Measurements from ENCODE around the gene KCTD2.
A peak's percentile ranks its signal among the peaks of the same experiment; 100 is the strongest.

KCTD2 gene

DNA sequence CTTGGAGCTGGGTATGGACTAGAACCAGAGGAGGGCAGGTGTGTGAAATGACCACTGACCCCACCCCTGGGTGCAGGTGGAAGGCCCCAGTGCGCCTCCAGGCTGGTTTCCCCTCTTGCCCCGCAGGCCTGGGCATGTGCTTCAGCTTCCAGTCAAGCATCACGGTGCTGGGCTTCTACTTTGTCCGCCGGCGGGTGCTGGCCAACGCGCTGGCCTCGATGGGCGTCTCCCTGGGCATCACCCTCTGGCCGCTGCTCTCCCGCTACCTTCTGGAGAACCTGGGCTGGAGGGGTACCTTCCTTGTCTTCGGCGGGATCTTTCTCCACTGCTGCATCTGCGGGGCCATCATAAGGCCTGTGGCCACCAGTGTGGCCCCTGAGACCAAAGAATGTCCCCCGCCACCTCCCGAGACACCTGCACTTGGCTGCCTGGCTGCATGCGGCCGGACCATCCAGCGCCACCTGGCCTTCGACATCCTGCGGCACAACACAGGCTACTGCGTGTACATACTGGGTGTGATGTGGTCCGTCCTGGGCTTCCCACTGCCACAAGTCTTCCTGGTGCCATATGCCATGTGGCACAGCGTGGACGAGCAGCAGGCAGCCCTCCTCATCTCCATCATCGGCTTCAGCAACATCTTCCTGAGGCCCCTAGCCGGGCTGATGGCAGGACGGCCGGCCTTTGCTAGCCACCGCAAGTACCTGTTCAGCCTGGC, 53.0 kb downstream of the KCTD2 start:
- TF ChIP-seq, protein P1, sequence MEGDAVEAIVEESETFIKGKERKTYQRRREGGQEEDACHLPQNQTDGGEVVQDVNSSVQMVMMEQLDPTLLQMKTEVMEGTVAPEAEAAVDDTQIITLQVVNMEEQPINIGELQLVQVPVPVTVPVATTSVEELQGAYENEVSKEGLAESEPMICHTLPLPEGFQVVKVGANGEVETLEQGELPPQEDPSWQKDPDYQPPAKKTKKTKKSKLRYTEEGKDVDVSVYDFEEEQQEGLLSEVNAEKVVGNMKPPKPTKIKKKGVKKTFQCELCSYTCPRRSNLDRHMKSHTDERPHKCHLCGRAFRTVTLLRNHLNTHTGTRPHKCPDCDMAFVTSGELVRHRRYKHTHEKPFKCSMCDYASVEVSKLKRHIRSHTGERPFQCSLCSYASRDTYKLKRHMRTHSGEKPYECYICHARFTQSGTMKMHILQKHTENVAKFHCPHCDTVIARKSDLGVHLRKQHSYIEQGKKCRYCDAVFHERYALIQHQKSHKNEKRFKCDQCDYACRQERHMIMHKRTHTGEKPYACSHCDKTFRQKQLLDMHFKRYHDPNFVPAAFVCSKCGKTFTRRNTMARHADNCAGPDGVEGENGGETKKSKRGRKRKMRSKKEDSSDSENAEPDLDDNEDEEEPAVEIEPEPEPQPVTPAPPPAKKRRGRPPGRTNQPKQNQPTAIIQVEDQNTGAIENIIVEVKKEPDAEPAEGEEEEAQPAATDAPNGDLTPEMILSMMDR (IDR thresholded peaks at IDR 0.05; ENCODE audit: control insufficient read depth, insufficient read depth, low read depth, low read length, missing control alignments), result no peak
- no peak overlapping the region for H3K4me3 ChIP-seq (ENCODE audit: control insufficient read depth, low read depth, low read length)
- no peak for DNase-seq (ENCODE audit: low read depth)

DNA sequence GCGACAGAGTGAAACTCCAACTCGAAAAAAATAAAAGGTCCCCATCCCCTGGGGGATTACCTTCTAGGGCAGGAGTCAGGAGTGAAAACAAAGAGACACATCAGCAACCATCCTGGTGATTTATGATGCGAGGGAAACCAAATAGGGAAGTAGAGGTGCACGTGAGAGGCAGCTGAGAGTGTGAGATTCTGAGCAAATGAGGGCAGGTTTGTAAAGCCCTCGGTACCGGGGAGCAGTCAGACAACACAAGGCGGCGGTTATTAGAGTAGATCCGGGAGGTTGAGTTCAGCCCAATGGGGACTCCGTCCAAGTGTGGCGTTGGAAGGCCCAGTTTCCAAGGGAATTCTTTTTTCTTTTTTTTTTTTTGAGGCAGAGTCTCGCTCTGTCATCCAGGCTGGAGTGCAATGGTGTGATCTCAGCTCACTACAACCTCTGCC, 55.4 kb downstream of the KCTD2 start:
- TF ChIP-seq, protein P1 (IDR thresholded peaks at IDR 0.05; ENCODE audit: control insufficient read depth, insufficient read depth, low read depth, low read length, missing control alignments), result no peak
- no peak for DNase-seq (ENCODE audit: low read depth)
- H3K4me3 ChIP-seq (ENCODE audit: control insufficient read depth, low read depth, low read length), result no peak overlapping the region

DNA sequence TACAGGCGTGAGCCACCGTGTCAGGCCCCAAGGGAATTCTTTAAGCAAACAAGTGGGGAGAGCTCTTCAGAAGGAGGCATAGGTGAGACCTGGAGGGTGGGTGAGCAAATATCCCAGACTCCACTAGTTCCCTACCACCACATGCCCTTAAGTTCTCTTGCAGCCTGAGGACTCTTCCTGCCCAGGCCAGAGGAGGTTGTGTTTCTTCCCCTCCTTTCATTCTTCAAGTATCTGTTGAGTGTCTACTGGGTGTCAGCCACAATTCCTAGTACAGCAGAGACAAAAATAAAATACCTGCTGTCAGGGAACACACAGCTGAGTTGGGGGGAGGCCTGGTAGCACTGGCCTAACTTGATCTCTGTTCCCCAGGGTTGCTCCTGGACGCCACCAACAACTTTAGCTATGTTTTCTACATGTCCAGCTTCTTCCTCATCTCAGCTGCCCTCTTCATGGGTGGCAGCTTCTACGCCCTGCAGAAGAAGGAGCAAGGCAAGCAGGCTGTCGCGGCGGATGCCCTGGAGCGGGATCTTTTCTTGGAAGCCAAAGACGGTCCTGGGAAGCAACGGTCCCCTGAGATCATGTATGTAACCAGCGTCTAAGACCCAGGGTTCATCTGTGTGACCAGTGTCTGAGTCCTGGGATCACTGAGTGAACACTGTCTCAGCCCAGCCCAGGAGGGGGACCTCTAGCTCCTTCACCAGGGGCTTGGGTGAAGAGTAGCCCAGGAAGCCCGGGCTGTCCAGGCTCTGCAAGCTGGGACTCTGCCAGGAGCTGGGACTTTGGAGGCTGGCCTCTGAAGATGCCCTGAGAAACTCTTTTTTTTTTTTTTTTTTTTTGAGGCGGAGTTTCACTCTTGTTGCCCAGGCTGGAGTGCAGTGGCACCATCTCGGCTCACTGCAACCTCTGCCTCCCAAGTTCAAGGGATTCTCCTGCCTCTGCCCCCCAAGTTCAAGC, 56.9 kb downstream of the KCTD2 start:
- TF ChIP-seq, protein P1 (IDR thresholded peaks at IDR 0.05; ENCODE audit: control insufficient read depth, insufficient read depth, low read depth, low read length, missing control alignments), result no peak
- no peak for DNase-seq (ENCODE audit: low read depth)
- no peak overlapping the region for H3K4me3 ChIP-seq (ENCODE audit: control insufficient read depth, low read depth, low read length)

DNA sequence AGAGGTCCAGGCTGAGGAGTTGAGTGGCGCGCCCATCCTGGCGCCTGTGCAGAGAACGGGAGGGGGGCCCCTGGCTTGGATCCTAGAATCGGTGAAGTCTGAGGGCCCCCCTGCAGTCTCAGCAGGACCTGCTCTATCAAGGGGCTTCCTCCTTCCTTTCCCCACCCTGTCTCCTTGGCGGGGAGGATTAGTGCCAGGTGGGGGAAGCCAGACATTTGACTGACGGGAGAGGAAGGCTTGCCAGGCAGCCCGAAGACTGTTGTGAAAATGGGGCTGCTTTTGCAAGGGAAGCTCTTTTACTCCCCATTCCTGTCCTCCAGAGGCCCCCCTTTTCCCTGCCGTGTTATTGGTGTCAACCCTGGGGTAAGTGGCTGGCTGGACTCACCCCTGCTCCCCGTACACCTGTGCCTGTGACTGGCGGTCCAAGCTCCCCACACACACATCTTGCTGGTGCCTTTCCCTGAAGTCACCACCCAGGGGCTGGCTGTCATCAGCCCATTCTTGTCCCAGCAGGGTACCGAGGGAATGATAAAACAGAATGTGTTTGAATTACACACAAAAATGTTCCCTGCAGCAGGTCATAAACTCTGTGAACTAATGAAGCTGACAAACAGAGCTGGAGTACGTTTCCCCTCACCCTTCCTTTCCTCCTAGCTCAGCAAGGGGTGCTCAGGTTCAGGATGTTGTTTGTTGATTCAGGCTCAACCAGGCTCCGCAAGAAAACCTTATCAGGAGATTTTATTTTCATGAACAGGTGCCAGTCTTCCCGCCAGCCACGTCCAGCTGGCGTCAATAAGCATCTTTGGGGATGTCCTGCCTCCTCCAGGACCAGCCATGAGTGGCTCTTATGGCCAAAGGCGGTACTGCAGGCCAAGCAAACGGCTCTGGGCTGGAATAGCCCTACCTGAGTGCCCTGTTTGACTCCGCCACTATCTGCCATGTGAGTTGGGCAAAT, 58.4 kb downstream of the KCTD2 start:
- H3K4me3 ChIP-seq (ENCODE audit: control insufficient read depth, low read depth, low read length), result no peak overlapping the region
- TF ChIP-seq, protein P1 (IDR thresholded peaks at IDR 0.05; ENCODE audit: control insufficient read depth, insufficient read depth, low read depth, low read length, missing control alignments), result peak; percentile 67

DNA sequence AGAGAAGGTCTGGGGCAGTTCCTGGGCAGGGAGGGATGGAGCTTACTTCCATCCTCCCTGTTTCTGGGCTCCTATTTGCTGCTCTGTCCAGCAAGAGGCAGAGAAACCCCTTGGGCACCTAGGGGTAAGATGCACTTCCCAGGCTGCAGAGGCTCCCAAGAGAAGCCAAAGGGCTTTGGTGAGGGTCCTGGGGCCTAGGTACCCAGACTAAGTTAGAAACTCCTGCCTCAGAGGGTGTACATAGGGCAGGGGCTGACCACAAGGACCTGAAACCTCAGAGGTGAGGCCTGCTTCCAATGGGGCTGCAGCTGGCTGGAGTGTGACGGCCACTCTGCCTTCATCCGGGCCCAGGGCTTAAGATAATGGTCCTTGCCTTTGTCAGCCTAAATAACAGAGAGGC, 61.2 kb downstream of the KCTD2 start:
- no peak for DNase-seq (ENCODE audit: low read depth)
- TF ChIP-seq, protein P1 (IDR thresholded peaks at IDR 0.05; ENCODE audit: control insufficient read depth, insufficient read depth, low read depth, low read length, missing control alignments), result no peak
- H3K4me3 ChIP-seq (ENCODE audit: control insufficient read depth, low read depth, low read length), result no peak overlapping the region

More for the DNA sequence above, 58.4 kb downstream of the KCTD2 start:
- no peak for DNase-seq (ENCODE audit: low read depth)

DNA sequence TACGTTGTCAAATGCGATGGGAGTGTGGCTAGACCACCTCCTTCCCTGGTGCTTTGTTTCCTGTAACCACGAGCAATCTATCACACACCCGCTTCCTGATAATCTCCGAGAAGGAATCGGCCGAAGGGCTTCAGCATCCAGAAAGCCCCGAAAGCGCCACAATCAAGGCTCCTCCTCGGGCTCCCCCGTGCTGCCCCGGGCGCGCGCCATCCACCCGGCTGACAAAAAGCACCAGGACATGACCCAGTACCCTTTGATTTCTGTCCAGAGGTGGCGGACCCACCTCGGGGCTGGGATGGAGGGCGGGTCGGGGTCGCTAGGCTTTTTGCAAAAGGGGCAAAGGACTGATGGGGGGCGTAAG, 62.0 kb downstream of the KCTD2 start:
- peak overlapping the region; percentile 72 for H3K4me3 ChIP-seq (ENCODE audit: control insufficient read depth, low read depth, low read length)
- DNase-seq (ENCODE audit: low read depth), result no peak
- TF ChIP-seq, protein P1 (IDR thresholded peaks at IDR 0.05; ENCODE audit: control insufficient read depth, insufficient read depth, low read depth, low read length, missing control alignments), result no peak
